Measurements from ENCODE around the gene CTNNA2.

Gene CTNNA2

GRCh38 chr2:80102026-80102425 lies 589.2 kb downstream of the CTNNA2 start:
- H3K4me3 ChIP-seq (ENCODE audit: low read depth, low read length) = no peak overlapping the region
- TF ChIP-seq, protein P1, sequence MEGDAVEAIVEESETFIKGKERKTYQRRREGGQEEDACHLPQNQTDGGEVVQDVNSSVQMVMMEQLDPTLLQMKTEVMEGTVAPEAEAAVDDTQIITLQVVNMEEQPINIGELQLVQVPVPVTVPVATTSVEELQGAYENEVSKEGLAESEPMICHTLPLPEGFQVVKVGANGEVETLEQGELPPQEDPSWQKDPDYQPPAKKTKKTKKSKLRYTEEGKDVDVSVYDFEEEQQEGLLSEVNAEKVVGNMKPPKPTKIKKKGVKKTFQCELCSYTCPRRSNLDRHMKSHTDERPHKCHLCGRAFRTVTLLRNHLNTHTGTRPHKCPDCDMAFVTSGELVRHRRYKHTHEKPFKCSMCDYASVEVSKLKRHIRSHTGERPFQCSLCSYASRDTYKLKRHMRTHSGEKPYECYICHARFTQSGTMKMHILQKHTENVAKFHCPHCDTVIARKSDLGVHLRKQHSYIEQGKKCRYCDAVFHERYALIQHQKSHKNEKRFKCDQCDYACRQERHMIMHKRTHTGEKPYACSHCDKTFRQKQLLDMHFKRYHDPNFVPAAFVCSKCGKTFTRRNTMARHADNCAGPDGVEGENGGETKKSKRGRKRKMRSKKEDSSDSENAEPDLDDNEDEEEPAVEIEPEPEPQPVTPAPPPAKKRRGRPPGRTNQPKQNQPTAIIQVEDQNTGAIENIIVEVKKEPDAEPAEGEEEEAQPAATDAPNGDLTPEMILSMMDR (IDR thresholded peaks at IDR 0.05; ENCODE audit: insufficient read depth, low read depth, low read length, missing control alignments) = no peak
- no peak for DNase-seq (ENCODE audit: low read depth)

DNA sequence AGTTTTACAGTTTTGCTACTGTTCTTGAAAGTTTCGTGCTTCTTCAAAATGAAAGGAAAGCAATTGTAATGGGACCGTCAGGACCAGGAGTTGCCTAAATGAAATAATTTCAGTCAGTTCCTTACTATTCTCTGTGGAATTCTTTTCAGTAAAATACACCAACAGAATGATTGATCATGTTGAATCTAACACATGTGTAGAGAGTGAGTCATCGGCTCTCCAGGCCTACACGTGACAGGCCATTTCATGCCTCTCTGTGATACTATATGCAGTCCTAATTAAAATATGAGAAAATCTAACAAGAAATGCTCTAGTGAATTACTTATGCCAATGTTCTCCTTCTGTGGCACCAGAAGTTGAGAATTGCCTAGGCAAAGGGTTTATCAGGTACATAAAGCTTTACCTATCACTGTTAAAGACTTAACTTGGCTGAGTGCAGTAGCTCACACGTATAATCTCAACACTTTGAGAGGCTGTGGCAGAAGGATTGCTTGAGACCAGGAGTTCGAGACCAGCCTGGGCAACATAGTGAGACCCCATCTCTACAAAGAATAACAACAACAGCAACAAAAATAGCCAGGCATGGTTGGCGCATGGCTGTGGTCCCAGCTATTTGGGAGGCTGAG lies 592.3 kb downstream of the CTNNA2 start:
- TF ChIP-seq, protein P1 (IDR thresholded peaks at IDR 0.05; ENCODE audit: insufficient read depth, low read depth, low read length, missing control alignments) = no peak
- DNase-seq (ENCODE audit: low read depth) = no peak
- no peak overlapping the region for H3K4me3 ChIP-seq (ENCODE audit: low read depth, low read length)

DNA sequence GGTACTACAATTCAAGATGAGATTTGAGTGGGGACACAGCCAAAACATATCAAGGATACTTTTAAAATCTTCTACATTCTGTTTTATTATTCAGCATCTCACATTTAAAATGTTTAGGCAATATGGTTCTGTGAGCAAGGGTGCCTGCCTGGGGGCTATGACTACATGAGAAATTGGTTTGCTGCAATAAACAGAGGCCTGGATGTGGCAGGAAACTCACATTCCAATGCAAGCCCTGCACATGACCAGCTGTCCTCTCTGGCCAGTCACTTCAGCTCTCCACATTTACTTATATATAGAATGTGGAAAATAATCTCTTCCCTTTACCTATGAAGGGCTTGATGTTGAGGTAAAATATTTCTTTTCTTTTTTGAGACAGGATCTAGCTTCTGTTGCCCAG lies 598.3 kb downstream of the CTNNA2 start:
- no peak overlapping the region for H3K4me3 ChIP-seq (ENCODE audit: low read depth, low read length)
- TF ChIP-seq, protein P1 (IDR thresholded peaks at IDR 0.05; ENCODE audit: insufficient read depth, low read depth, low read length, missing control alignments) = no peak
- DNase-seq (ENCODE audit: low read depth) = no peak

GRCh38 chr2:80112790-80113189 lies 599.9 kb downstream of the CTNNA2 start:
- H3K4me3 ChIP-seq (ENCODE audit: low read depth, low read length) = no peak overlapping the region
- no peak for DNase-seq (ENCODE audit: low read depth)
- TF ChIP-seq, protein P1 (IDR thresholded peaks at IDR 0.05; ENCODE audit: insufficient read depth, low read depth, low read length, missing control alignments) = no peak

- H3K4me3 ChIP-seq (ENCODE audit: low read depth, low read length) = no peak overlapping the region
- TF ChIP-seq, protein P1 (IDR thresholded peaks at IDR 0.05; ENCODE audit: insufficient read depth, low read depth, low read length, missing control alignments) = no peak
- no peak for DNase-seq (ENCODE audit: low read depth)
These were observed 600.5 kb downstream of the CTNNA2 start for GRCh38 chr2:80113399-80113798.

GRCh38 chr2:80114812-80115211 lies 602.0 kb downstream of the CTNNA2 start:
- H3K4me3 ChIP-seq (ENCODE audit: low read depth, low read length) = no peak overlapping the region
- DNase-seq (ENCODE audit: low read depth) = no peak
- TF ChIP-seq, protein P1 (IDR thresholded peaks at IDR 0.05; ENCODE audit: insufficient read depth, low read depth, low read length, missing control alignments) = no peak

DNA sequence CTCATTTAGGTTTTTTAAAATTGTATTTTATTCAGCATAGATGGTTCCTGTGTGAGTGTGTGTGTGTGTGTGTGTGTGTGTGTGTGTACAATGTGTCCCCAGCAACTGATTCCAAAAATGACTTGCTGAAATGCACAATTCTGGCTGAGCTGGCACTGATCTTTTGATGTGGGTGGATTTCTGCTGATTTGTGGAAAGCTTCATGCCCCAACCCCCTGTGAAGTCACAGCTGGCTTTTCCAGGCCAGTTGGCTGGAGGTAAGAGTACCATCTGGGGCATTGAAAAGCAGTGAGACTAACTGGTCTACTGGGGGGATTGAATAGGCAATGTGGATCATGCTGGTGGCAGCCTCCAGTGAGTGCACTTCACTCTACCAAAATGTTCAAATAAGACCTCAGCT lies 604.5 kb downstream of the CTNNA2 start:
- TF ChIP-seq, protein P1 (IDR thresholded peaks at IDR 0.05; ENCODE audit: insufficient read depth, low read depth, low read length, missing control alignments) = no peak
- no peak overlapping the region for H3K4me3 ChIP-seq (ENCODE audit: low read depth, low read length)
- no peak for DNase-seq (ENCODE audit: low read depth)
